HG03521 (cell line): ENCODE results near the gene CCIN.
A peak's percentile ranks its signal among the peaks of the same experiment; 100 is the strongest.
"Not testable (repeated sequence)": the region's sequence is repeated elsewhere in the genome, so short reads cannot be mapped to it uniquely, and the experiment has no call there.

Experiments used
- ATAC-seq: cut with Tn5 transposase; IDR thresholded peaks from one replicate; pipeline ENCODE4 v1.9.1; 2021; ENCODE audit warnings: mild to moderate bottlenecking, moderate library complexity; ENCODE audit not compliant: unreplicated experiment

Gene CCIN

GRCh38 chr9:36158122-36158521 is 11.1 kb upstream of the CCIN start:
- no peak for ATAC-seq

- ATAC-seq: no peak
These were observed 10.3 kb upstream of the CCIN start for GRCh38 chr9:36158917-36159316.

GRCh38 chr9:36159509-36159908 is 9.7 kb upstream of the CCIN start:
- ATAC-seq: not testable (repeated sequence)

DNA sequence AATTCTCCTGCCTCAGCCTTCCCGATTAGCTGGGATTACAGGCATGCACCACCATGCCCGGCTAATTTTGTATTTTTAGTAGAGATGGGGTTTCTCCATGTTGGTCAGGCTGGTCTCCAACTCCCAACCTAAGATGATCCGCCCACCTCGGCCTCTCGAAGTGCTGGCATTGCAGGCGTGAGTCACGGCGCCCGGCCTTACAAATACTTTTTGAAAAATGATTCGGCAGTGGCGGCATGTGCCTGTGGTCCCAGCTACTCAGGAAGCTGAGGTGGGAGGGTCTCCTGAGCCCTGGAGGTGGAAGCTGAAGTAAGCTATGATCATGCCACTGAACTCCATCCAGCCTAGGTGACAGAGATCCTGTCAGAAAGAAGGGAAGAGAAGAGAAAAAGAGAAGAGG is 9.1 kb upstream of the CCIN start:
- not testable (repeated sequence) for ATAC-seq

GRCh38 chr9:36161187-36161586 is 8.0 kb upstream of the CCIN start:
- no peak for ATAC-seq

GRCh38 chr9:36162211-36162738 is 6.9 kb upstream of the CCIN start:
- no peak for ATAC-seq

GRCh38 chr9:36163049-36163785 is 6.0 kb upstream of the CCIN start:
- ATAC-seq: no peak

GRCh38 chr9:36163786-36164170 is 5.4 kb upstream of the CCIN start:
- no peak for ATAC-seq

DNA sequence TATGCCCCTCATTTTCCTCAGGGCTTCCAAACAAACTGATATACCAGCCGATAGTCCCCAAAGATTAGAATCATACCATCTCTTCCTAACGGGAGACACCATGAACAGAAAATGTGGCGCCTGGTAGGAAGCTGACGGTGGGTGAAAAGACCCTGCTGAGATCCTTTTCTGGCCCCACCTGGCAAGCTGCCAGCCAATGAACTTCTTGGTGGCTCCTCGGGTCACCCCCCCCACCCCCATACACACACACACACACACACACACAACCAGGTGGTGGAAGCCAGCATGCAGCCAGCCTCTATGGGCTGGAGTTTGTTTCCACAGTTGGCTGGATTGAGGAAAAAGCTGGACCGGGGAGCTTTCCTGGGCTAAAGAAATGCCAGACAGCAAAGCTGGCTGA is 4.8 kb upstream of the CCIN start:
- no peak for ATAC-seq

- no peak for ATAC-seq
These were observed 4.2 kb upstream of the CCIN start for GRCh38 chr9:36164989-36165388.

DNA sequence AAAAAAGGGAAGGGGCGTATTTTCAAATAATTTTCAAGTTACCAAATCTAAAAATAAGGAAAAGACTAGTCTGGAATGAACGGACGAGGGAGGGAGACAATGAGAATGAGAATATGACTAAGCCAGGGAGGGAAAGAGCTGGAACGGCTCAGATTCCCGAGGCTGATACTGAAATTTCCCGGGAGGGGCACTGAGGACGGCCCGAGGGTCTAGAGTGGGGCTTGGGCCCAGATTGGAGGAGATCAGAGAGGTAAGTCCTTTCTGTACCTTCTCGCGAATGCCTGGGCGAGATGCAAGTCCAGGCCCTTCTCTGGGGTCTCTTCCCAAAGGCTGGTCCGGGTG is 3.4 kb upstream of the CCIN start:
- ATAC-seq: no peak

GRCh38 chr9:36166168-36166927 is 2.8 kb upstream of the CCIN start:
- ATAC-seq: peak; percentile 76

DNA sequence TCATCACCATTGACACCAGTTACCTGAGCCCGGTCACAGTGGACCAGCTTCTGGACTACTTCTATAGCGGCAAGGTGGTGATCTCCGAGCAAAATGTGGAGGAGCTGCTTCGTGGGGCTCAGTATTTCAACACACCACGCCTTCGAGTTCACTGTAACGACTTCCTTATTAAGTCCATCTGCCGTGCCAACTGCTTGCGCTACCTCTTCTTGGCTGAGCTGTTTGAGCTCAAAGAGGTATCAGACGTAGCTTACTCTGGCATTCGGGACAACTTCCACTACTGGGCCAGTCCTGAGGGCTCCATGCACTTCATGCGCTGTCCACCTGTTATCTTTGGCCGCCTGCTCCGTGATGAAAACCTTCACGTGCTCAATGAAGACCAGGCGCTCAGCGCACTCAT is 520 bp downstream of the CCIN start:
- ATAC-seq: no peak

DNA sequence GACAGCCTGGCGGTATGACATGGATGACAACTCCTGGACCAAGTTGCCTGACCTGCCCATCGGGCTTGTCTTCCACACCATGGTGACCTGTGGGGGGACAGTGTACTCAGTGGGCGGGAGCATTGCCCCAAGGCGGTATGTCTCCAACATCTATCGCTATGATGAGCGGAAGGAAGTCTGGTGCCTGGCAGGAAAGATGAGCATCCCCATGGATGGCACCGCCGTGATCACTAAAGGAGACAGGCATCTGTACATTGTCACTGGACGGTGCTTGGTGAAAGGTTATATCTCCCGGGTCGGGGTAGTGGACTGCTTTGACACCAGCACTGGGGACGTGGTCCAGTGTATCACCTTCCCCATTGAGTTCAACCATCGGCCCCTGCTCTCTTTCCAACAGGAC is 1.3 kb downstream of the CCIN start:
- no peak for ATAC-seq

DNA sequence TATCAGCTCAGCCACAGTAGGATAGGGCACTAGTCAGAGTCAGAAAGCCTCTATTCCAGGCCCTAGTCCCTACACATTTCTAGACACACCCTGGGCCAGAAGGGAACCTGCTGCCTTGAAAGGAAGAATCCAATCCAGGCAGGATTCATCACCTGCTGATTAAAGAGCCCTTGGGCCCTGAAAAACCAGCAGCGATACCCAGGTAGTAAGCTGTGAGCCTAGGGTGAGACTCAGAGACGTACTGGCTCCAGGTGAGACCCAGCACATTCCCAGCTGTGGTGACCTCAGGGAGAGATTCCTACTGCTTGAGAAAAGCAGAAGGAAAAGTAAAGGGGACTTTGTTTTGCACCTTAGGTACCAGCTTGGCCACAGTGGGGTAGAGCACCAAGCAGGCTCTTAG is 4.7 kb downstream of the CCIN start:
- ATAC-seq: no peak

- ATAC-seq: no peak
These were observed 5.1 kb downstream of the CCIN start for GRCh38 chr9:36174271-36174670.

- ATAC-seq: no peak
These were observed 5.5 kb downstream of the CCIN start for GRCh38 chr9:36174731-36175130.

- not testable (repeated sequence) for ATAC-seq
These were observed 6.0 kb downstream of the CCIN start for GRCh38 chr9:36175209-36175608.

- ATAC-seq: not testable (repeated sequence)
These were observed 7.3 kb downstream of the CCIN start for GRCh38 chr9:36176496-36176895.

DNA sequence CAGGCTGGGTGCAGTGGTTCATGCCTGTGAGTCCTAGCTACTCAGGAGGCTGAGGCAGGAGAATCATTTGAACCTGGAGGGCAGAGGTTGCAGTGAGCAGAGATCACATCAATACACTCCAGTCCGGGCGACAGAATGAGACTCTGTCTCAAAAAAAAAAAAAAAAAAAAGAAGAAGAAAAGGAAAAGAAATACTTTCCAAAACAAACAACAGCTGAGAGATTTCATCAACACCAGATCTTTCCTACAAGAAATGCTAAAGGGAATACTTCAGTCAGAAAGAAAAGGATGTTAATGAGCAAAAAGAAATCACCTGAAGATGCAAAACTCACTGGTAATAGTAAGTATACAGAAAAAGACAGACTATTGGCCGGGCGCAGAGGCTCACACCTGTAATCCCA is 8.4 kb downstream of the CCIN start:
- ATAC-seq: no peak

- not testable (repeated sequence) for ATAC-seq
These were observed 11.1 kb downstream of the CCIN start for GRCh38 chr9:36180243-36180642.

GRCh38 chr9:36187414-36187813 is 18.2 kb downstream of the CCIN start:
- ATAC-seq: no peak
